HG03378 (cell line): ENCODE data around the gene PRX.
A peak's percentile ranks its signal among the peaks of the same experiment; 100 is the strongest.
"Not testable (repeated sequence)": the region's sequence is repeated elsewhere in the genome, so short reads cannot be mapped to it uniquely, and the experiment has no call there.

Source experiments
- ATAC-seq: cut with Tn5 transposase; IDR thresholded peaks from one replicate; pipeline ENCODE4 v1.9.1; 2021; ENCODE audit warnings: mild to moderate bottlenecking, moderate library complexity; ENCODE audit not compliant: unreplicated experiment

PRX gene

DNA sequence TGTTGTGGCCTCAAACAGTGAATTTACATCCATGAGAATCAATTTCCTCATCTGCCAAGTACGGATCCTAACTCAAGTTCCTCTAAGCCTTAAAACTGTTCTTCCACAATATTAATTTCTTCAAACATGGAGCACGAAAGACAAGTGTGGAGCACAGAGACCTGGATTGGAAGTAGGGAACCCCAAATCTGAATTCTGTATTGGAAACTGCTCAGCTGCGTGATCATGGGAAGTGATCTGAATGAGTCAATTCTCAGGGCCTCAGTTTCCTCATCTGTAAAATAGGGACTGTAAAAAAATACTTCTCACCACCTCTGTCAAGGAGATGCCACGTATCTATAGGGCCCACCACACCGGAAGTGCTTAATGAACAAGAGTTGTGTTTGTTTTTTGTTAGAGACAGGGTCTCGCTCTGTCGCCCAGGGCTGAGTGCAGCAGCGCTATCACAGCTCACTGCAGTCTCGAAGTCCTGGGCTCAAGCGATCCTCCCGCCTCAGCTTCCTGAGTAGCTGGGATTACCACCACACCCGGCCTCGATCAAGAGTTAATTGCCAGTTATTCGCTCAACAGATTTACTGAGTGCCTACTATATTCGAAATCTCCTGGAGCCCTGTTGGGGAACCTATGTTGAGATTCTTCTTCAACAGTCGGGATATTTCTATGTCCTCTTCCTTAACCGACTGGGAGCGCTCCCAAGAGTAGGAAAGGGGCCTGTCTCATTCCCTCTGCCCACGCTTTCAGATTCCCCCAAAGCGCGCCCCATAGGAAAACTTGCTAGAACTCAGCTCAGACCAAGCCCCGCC, 29.4 kb upstream of the PRX start:
- no peak for ATAC-seq

DNA sequence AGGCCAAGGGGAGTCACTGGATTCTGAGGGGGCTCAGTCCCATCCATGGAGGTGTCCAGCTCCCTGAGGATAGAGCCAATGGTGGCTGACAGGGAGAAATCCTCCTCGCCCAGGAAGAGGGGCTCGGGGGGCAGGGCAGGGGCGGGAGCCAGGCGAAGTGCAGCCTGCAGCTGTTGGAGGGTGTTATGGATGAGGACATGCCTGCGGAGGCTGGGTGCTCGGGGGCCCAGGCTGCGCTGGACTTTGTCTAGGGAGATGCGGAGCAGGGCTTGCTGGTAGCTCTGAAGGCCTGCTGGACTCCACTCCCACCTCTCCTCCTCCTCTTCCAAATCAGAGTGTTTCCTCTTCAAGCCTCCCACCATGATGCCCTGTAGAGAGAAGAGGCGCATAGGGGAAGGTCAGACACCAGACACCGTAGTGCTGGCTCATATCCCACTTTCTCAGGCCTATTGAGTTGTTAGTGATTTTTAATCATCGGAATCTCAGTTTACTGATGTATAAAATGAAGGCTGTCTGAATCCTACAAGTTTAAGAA, 28.6 kb upstream of the PRX start:
- ATAC-seq: no peak

DNA sequence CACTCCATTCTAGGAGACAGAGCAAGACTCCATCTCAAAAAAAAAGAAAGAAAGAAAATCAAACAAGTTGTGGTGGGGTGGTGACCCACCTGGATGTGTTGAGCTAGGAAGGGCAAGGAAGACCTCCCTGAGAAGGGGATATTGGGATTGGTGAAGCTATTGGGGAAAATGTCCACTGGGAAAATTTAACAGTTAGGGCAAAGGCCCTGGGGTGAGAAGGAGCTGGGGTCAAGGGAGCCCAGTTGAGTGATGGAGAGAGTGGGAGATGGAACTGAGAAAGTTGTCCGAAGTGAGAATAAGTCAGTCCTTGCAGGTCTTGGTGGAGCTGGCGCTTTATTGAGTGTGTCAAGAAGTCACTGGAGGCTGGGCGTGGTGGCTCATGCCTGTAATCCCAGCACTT, 25.1 kb upstream of the PRX start:
- ATAC-seq: no peak

DNA sequence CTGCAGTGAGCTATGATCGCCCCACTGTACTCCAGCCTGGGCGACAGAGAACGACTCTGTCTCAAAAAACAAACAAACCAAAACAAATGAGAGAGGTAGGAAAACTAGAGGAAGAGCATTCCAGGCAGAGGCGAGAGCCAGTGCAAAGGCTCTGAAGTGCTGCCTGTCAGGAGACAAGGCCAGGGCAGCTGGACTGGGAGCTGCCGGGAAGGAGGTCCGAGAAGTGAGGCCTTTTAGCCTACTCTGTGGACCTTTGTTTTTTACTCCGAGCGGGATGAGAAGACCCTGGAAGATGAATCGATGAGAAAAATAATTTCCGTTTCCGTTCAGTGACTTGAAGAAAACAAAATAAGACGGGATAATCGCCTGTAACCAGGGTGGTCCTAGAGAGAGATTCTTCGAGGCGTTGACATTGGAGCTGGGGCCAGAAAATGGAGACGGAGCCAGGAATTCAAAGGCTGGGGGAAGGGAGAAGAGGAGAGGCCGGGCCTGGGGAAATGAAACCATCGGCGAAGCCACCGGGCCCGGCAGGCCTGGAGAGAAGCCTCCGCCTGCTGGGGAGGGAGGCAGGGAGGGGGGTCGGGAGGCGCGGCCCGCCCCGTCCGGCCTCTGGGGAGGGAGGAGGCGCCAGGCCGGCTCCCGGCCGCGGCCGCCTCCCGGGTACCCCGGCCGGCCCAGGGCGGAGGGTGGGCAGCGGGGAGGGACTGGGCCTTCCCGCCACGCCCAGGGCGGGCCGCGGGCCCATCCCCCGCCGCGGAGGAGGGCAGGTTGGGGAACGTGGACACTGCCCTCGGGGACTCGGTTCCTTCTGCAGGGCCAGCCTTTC, 20.4 kb upstream of the PRX start:
- ATAC-seq: no peak

DNA sequence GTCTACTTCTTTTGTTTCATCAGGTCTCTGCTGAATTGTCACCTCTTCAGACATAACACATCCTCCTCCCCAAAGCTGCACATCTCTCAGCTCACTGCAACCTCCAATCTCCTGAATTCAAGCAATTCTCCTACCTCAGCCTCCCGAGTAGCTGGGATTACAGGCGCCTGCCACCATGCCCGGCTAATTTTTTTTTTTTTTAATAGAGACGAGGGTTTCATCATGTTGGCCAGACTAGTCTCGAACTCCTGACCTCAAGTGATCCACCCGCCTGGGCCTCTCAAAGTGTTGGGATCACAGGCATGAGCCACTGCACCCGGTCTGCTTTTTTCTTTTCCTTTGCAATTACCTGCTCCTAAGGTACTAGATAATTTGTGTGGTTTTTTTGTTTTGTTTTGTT, 19.6 kb upstream of the PRX start:
- not testable (repeated sequence) for ATAC-seq

DNA sequence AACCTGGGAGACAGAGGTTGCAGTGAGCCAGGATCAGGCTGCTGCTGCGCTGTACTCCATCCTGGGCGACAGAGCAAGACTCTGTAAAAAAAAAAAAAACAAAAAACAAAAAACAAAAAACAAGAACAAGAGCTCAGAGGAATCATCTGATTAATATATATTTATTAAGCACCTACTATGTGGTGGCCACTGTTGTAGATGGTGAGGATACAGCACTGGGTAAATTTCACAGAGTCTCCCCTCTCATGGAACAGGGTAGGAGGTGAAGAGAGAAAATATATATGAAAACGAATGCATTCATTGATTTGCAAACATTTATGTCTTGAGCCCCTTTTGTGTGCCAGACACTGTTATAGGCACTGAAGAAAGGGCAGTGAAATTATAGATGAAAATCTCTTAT, 18.5 kb upstream of the PRX start:
- ATAC-seq: no peak

DNA sequence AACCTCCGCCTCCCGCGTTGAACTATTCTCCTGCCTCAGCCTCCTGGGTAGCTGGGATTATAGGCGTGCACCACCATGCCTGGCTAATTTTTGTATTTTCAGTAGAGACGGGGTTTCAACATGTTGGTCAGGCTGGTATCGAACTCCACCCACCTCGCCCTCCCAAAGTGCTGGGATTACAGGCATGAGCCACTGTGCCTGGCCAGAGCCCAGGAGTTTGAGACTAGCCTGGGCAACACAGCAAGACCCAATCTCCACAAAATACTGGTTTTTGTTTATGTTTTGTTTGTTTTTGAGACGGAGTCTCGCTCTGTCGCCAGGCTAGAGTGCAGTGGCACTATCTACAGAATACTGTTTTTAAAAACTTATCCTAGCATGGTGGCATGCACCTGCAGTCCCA, 17.1 kb upstream of the PRX start:
- not testable (repeated sequence) for ATAC-seq

DNA sequence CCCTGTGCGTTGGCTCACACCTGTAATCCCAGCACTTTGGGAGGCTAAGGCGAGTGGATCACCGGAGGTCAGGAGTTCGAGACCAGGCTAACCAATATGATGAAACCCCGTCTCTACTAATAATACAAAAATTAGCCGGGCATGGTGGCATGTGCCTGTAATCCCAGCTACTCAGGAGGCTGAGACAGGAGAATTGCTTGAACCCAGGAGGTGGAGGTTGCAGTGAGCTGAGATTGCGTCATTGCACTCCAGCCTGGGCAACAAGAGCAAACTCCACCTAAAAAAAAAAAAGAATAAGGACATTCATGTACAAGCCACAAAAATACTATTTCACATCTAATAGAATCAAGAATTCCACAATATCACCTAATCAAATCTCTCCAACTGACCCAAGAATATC, 15.0 kb upstream of the PRX start:
- ATAC-seq: not testable (repeated sequence)

DNA sequence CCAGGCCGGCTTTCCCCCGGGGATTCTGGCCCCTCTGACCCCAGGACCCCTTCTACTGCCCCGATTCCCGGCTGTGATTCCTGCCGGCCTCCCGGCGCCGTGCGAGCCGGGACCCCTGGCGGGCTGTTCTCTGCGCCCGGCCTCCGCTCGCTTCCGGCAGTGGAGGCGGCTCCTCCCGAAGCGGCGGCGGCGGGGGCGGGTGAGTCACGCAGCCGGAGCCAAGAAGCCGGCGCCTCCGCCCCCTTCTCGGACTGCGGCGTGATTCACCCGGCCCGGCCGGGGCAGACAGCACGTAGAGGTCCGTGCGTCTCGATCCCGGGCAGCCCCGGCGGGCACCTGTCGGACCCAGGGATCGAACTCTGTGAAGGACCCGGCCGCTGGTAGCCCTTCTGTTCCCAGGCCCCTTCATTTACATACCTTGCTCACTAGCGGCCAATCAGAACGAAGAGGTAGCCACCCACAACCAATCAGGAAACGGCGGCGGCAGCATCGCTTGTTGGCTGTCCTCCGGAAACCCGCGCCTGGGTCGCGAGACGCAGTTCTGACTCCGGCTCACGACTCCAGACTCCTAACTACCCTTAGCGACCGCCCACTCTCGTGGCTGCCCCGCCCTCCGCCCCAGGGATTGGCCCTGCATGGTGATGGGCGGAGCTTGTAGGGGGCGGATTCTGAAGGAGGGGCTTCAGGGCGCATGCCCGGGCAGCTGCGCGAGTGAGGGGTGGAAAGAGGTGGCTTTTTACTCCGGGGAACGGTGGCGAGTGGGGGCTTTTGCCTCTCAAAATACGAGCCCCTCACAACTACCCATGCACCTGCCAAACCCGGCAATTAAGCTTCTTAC, 12.5 kb upstream of the PRX start, which contains the start of gene SERTAD1:
TSS of gene SERTAD1 (minus strand) at position 543 of the 838 bp plus-strand sequence. CDS start 2,446 bp downstream, outside the sequence.
- peak; percentile 65 for ATAC-seq

DNA sequence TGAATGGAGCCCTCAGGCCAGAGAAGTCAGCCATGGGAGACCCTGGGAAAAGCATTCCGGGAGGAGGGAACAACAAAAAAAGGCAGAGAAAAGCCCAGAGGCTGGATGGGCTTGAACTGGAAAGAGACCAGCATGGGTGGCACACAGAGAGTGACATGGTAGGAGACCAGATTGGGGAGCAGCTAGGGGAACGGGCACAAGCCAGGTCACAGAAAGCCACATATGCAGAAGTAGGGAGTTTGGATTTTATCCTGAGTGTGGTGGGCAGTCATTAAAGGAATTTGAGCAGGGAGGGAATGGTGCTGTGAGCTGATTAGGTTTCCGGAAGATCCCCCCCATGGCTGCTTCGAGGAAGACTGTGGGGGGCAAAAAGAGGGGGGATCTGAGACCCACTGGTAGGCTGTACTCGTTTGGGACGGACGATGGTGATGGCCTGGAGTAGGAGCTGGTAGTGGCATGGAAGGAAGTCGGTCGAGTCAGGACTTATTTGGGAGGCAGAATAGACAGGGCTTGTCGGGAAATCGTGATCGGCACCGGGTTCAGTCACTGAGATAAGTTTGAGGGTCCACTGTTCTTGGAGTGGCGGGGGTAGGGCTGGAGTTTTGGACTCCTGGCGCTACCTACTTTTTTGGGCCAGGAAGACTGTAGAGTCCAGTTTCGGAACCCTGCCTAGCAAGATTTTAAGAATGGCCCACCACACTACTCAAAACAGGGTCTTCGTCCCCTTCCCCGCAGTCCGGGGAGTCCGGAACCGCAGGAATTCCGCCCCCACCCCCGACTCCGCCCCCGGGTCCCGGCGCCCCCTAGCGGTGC, 11.7 kb upstream of the PRX start:
- no peak for ATAC-seq

DNA sequence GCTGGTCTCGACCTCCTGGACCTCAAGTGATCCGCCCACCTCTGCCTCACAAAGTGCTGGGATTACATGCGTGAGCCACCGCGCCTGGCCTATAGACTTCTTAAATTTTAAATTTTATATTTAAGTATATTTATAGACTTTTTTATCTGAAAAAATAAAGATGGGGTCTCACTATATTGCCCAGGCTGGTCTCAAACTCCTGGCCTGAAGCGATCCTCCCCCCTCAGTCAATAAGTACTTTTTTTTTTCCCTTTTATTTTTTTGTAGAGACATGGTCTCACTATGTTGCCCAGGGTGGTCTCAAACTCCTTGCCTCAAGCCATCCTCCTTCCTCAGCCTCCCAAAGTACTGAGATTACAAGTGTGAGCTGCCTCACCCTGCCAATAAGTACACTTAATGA, 10.8 kb upstream of the PRX start:
- no peak for ATAC-seq

DNA sequence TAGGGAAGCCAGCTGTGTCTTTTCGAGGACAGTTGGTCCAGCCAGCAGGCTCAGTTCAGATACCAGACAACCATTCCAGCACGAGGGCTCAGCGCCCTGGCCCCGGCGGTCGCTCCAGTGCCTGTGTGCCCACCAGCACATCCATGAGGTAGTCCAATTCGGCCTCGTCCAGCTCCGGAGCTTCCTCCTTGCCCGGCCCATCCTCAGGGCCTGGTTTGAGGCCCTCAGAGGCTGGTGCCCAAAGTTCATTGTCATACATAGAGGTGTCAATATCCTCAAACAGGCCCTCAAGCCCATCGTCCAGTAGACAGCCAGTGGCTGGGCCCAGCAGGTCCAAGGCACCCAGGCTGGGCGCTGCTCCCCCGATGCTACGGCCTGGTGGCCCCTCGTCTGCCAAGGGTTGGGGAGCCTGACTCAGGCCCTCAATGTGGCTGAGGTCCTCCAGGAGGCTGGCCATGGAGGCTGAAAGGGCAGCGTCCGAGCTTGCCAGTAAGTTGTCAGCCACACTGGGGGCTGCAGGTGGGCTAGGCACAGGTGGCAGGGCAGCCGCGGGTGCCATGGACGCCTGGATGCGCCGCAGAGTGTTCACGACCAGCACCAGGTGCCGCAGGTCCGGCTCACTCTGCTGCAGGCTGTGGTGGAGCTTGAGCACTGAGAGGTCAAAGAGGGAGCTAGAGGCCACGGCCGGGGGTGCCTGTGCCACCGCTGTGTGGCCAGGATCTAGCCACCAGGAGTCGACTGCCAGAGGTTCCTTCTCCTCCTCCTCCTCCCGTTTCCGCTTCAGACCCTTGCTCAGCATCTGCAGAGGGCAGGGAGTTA, 9.8 kb upstream of the PRX start:
- ATAC-seq: no peak

DNA sequence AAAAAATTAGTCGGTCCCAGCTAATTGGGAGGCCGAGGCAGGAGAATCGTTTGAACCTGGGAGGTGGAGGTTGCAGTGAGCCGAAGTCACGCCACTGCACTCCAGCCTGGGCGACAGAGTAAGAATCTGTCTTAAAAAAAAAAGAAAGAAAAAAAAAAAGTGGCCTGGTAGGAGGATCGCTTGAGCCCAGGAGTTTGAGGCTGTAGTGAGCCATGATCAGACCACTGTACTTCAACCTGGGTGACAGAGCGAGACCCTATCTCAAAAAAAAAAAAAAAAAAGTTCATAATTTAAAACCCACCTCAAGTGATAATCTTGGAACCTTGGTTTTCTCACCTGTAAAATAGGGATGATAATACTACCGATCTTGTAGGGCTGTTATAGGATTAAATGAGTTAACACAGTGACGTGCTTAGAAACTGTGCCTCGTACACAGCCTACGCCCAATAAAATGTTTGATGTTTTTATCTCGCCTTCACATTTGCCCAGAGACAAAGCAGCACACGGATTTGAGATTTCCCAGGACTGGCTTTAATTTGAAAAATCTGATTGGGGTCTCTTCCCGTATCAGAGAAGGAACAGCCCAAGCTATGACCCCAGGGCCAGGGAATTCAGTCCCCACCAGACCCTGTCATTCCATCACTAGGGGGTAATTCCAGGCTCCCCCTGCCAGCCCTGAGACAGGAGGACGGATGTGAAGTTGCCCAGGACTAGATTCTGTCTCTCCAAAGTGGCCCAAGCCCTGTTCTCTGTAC, 9.0 kb upstream of the PRX start:
- ATAC-seq: no peak

DNA sequence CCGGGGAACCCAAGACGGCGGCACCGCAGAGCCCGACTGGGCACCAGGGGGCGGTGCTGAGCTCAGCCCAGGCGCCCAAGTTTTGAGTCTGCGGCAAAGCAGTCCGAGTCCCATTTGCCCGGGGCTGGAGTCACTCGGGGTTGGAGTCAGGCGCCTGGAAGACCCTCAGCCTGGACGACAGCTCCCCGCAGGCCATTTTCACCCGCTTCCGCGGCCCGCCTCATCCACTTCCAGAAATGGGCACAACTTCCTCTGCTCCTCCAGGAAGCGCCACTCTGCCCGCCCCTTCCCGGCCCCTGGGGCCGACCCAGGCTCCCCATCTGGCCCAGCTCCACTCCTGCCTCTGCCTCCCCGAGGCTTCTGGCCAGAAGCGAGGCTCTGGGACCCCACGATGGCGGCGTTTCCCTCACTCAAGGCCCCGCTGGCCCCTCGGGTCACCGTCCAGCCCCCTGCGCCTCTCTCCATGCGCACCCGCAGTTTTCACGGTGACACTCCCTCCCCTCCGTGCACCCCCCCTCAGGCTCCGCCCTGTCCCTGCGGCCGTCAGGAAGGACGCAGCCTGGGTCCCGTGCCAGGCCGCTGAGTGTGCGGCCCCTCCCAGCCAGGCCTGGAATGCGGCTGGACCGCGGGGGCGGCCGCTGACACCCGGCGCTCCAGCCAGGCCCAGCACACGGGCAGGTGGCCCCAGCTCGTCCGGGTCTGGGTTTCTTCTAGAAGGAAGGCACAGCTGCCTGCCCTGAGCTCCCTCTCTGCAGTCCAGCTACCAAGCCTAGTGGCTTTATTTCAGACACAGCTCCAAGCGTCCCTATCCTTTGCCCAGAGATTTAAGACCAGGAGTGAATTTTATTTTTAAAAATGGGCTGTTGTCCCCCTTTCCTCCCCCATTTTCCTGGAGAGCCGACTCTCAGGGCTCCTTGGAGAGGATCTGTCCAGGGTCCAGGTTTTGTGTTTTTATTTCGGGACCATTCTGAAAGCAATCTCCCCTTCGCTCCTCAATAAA, 7.9 kb upstream of the PRX start:
- ATAC-seq: no peak

DNA sequence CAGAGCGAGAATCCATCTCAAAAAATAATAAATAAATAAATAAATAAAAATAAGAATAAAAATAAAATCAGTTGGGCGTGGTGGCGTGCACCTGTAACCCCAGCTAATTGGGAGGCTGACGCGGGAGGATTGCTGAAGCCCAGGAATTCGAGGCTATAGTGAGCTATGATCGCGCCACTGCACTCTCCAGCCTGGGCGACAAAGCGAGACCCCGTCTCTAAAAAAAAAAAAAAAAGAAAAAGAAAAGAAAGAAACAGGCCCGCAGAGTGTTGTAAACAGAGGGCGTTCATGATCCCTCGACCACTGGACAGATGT, 7.2 kb upstream of the PRX start:
- ATAC-seq: no peak

DNA sequence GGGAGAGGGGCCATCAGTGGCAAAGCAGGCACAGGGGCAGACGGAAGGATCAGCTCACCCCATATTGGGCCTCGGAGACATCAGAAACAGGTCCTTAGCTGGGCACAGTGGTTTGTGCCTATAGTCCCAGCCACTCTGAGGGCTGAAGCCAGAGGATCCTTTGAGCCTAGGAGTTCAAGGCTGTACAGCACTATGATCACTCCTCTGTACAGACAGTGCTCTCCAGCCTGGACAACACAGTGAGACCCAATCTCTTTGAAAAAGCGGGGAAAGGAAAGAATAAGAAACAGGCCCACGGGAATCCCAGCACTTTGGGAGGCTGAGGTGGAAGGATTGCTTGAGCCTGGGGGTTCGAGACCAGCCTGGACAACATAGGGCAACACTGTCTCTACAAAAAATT, 6.6 kb upstream of the PRX start:
- no peak for ATAC-seq

DNA sequence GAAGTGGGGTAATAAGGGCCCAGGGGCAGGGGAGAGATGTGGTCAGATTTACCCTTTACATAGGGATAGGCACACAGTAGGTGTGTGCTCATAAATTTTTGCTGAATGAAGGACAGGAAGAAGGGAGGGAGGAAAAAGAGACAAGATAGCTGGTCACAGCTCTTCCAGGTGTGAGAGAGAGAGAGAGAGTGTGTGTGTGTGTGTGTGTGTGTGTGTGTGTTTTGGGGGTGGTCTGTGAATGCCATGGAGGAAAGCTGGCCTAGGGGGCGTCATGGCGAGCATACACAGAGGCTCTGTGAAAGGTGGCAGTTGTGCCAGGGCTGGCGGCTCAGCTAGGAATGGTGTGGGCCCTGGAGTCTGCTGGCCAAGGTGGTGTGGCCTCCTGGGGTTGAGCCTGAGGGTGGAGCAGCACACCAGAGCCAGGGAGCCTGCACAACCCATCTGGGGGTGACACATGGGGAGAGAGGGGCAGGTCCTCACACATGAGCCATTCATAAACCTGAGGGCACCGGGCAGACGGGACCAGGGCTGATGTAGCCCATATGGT, 6.0 kb upstream of the PRX start:
- no peak for ATAC-seq
